ENCODE measurements around the gene CC2D1A.
A peak's percentile ranks its signal among the peaks of the same experiment; 100 is the strongest.

The CC2D1A gene

DNA sequence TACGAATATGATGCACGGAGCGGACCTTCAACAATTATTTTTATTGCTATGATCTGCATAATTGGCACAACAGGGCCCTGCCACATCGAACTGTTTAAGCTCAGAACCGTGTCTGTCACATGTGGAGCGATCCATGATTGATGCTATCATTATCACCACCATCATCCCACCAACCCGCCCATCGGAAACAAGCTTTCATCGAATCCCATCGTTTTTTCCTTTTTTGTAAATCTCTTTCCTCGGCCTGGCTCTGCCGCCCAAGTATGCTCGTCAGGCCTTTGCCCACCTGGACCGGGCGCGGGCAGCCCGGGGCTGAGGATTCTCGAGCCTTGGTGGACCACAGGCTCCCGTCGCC, 45.8 kb downstream of the CC2D1A start:
- FAIRE-seq (no peak), DNase-seq (ENCODE audit: insufficient read length) (no peak)
- TF ChIP-seq TAF1 (IDR thresholded peaks at IDR 0.05; ENCODE audit: borderline replicate concordance, low read depth, low read length) (no peak), POLR2AphosphoS5 (IDR thresholded peaks at IDR 0.05; ENCODE audit: low read depth, low read length) (no peak), POLR2A (IDR thresholded peaks at IDR 0.05; ENCODE audit: low read depth, low read length) (no peak)

DNA sequence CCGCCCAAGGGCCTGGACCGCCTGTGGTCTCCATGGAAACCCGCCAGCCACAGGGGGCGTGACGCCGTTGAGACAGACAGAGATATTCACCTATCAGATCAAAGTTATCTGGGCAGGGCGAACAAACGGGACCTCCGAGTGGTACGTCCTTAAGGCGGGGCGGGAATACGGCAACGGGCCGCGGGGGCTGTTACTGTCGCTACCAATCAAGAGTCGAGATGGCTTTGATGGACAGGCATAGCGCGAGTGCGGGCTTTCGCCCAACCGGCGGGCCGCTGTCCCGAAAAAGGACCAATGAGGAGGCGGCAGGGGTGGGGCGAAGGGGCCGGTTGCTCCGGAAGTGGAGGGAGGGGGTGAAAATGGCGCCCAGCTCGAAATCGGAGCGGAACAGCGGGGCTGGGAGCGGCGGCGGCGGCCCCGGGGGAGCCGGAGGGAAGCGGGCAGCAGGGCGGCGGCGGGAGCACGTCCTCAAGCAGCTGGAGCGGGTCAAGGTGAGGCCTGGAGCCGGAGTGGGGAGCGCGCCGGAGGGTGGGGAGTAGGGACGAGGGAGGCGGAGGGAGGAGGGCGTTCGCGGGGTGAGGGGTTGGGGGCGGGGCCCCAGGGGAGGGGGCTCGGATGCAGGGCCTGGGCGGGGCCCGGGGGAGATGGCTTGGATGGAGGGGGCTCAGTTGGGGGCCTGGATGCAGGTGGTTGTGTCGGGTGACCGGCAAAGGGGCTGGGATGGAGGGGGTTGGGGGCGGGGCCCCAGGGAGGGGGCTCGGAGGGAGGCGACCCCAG, 46.3 kb downstream of the CC2D1A start, which contains the start of gene DCAF15:
TSS of gene DCAF15 (plus strand) at position 356 of the 777 bp plus-strand sequence. CDS start at position 360, 4 bp downstream.
- FAIRE-seq (peak; percentile 100), DNase-seq (ENCODE audit: insufficient read length) (peak; percentile 100)
- TF ChIP-seq TAF1 (IDR thresholded peaks at IDR 0.05; ENCODE audit: borderline replicate concordance, low read depth, low read length): peak; percentile 92
- TF ChIP-seq POLR2A (IDR thresholded peaks at IDR 0.05; ENCODE audit: low read depth, low read length): peak; percentile 73; the same call in 1 of the 2 replicates
- TF ChIP-seq POLR2AphosphoS5 (IDR thresholded peaks at IDR 0.05; ENCODE audit: low read depth, low read length): 0 out of 2 replicates have a peak, but pooled peaks have one; percentile 24

DNA sequence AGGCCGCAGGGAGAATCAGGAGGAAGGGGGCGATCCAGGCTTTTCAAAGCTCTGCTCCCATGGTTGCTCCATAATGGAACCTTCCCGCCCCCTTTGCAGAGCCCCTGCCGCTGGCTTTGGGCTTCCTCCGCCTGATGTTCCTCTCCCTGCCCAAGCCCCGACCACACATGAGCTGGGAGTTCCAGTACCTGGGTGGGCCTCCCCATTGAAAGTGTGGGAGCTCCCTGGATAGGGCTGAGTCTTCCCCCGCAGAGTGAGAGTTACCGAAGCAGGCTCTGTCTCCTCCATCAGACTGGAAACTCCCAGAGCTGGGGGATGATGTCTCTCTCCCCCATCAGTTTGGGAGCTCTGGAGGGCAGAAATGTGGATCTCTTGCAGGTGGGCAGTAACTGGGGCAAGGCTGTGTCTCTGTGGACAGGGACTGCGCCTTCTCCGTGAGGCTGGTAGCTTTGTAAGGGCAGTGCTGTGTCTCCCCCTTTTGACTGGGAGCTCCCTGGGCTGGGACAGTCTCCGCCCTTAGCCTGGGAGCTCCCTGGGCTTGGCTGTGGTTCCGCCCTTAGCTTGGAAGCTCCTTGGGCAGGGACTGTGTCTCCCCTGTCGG, 47.0 kb downstream of the CC2D1A start:
- TF ChIP-seq TAF1 (IDR thresholded peaks at IDR 0.05; ENCODE audit: borderline replicate concordance, low read depth, low read length): no peak
- no peak for TF ChIP-seq POLR2AphosphoS5 (IDR thresholded peaks at IDR 0.05; ENCODE audit: low read depth, low read length)
- TF ChIP-seq POLR2A (IDR thresholded peaks at IDR 0.05; ENCODE audit: low read depth, low read length): no peak
- no peak for FAIRE-seq
- DNase-seq (ENCODE audit: insufficient read length): no peak

DNA sequence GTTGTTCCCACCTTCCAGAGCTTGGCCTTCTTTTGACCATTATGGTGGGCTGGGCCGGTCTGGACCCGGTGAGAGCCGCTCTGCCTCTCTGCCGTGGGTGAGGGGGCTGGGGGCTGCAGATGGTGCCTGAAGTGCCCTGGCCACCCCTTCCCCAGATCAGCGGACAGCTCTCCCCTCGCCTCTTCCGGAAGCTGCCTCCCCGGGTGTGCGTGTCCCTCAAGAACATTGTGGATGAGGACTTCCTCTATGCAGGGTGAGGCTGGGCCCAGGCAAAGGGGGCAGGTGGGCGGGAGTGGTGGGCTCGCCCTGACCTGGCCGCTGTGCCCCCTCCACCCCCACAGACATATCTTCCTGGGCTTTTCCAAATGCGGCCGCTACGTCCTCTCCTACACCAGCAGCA, 48.2 kb downstream of the CC2D1A start:
- FAIRE-seq (no peak), DNase-seq (ENCODE audit: insufficient read length) (no peak)
- TF ChIP-seq POLR2A (IDR thresholded peaks at IDR 0.05; ENCODE audit: low read depth, low read length): no peak

DNA sequence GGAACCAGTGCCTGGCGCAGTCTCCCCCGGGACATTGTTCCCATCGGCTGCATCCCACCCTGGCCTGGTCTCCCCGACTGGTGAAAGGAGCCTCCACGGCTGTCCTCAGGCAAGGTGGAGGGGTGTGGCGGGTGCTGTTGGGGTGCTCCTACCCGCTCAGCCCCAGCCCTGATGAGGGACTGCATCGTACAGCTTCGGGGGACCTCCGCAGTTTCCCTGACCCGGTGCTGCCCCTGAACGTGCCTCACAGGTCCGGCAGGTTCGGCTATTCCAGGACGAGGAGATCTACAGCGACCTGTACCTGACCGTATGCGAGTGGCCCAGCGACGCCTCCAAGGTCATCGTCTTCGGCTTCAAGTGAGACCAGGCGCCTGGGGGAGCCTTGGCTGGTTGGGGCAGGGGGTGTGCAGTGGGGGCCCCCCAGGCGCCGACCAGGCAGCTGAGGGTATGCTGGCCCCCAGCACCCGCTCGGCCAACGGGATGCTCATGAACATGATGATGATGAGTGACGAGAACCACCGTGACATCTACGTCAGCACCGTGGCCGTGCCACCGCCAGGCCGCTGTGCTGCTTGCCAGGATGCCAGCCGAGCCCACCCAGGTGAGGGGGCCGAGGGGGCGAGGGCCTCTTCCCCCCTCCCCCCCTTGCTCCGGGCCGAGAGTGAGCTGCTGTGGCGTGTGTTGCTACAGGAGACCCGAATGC, 49.8 kb downstream of the CC2D1A start:
- TF ChIP-seq POLR2AphosphoS5 (IDR thresholded peaks at IDR 0.05; ENCODE audit: low read depth, low read length): no peak
- TF ChIP-seq POLR2A (IDR thresholded peaks at IDR 0.05; ENCODE audit: low read depth, low read length): no peak
- no peak for TF ChIP-seq TAF1 (IDR thresholded peaks at IDR 0.05; ENCODE audit: borderline replicate concordance, low read depth, low read length)
- no peak for DNase-seq (ENCODE audit: insufficient read length)
- no peak for FAIRE-seq

DNA sequence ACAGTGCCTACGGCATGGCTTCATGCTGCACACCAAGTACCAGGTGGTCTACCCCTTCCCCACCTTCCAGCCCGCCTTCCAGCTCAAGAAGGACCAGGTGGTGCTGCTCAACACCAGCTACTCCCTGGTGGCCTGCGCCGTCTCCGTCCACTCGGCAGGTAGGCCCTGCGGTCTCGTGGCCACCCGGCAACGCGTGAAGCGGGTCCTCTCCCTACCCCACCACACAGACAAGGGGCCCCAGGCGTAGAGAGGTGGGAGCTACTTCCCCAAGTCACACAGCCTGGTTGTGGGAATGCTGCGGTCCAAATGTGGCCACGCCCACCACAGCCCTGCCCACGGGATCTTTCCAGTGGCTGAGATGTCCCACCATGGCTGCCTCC, 50.4 kb downstream of the CC2D1A start:
- TF ChIP-seq POLR2A (IDR thresholded peaks at IDR 0.05; ENCODE audit: low read depth, low read length): no peak
- TF ChIP-seq POLR2AphosphoS5 (IDR thresholded peaks at IDR 0.05; ENCODE audit: low read depth, low read length): no peak
- TF ChIP-seq TAF1 (IDR thresholded peaks at IDR 0.05; ENCODE audit: borderline replicate concordance, low read depth, low read length): no peak
- no peak for DNase-seq (ENCODE audit: insufficient read length)

DNA sequence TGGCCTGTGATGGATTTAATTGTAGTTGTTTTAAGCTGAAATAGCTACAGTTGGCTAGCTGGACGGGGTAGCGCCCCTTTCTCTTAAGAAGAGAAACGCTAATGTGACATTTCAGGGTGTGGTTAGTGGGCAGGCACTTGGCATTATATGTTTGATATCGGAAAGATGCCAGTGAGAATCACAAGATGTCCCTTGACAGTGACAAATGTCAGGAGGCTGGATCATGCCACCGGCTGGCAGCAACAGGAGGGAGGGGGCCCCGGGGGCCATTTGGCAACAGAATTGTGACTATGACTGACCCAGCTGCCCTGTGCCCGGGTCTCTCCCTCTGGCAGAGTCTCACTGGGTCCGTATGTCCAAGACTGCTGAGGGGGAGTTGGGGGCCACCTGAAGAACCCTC, 51.0 kb downstream of the CC2D1A start:
- TF ChIP-seq POLR2A (IDR thresholded peaks at IDR 0.05; ENCODE audit: low read depth, low read length) (no peak), TAF1 (IDR thresholded peaks at IDR 0.05; ENCODE audit: borderline replicate concordance, low read depth, low read length) (no peak), POLR2AphosphoS5 (IDR thresholded peaks at IDR 0.05; ENCODE audit: low read depth, low read length) (no peak)
- FAIRE-seq (no peak), DNase-seq (ENCODE audit: insufficient read length) (no peak)

More for the DNA sequence above, 50.4 kb downstream of the CC2D1A start:
- FAIRE-seq: no peak

DNA sequence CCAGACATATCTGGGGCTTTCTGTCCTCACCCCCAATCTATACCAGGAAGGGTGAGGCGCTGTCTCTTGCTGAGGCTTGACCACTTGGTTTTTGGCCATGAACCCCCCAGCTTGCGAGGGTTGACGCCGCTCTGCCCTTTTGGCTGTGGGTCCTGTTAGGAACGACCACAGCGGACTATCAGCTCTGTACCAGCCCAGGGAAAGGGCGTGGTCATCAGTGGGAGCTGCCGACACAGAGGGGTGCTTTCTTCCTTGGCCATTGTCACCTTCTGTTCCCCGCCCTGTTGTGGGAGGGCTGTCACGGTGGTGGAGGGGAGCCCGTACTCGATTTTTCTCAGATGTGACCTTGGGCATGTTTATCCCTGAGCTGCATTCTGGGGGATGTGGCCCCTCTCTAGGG, 52.0 kb downstream of the CC2D1A start:
- no peak for FAIRE-seq
- TF ChIP-seq POLR2A (IDR thresholded peaks at IDR 0.05; ENCODE audit: low read depth, low read length) (no peak), POLR2AphosphoS5 (IDR thresholded peaks at IDR 0.05; ENCODE audit: low read depth, low read length) (no peak), TAF1 (IDR thresholded peaks at IDR 0.05; ENCODE audit: borderline replicate concordance, low read depth, low read length) (no peak)

DNA sequence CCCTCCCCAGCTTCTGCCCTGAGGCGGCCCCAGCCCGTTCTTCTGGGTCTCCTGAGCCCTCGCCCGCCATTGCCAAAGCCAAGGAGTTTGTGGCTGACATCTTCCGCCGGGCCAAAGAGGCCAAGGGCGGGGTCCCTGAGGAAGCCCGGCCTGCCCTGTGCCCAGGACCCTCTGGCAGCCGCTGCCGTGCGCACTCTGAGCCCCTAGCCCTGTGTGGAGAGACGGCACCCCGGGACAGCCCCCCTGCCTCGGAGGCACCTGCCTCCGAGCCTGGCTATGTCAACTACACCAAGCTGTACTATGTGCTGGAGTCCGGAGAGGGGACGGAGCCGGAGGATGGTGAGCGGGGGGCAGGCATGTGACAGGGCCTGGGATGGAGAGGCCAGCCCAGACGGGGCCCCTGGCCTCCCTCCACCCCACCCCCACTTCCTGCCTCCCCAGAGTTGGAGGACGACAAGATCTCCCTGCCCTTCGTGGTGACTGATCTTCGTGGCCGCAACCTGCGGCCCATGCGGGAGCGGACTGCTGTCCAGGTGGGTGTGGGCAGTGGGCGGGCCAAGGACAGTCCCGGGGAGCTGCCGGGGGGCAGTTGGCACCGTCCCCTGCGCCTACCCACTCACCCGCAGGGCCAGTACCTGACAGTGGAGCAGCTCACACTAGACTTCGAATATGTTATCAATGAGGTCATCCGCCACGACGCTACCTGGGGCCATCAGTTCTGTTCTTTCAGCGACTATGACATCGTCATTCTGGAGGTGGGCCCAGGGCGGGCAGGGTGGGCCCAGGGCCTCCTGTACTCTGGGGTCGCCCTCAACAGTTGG, 53.4 kb downstream of the CC2D1A start:
- DNase-seq (ENCODE audit: insufficient read length): no peak
- no peak for TF ChIP-seq POLR2AphosphoS5 (IDR thresholded peaks at IDR 0.05; ENCODE audit: low read depth, low read length)
- TF ChIP-seq TAF1 (IDR thresholded peaks at IDR 0.05; ENCODE audit: borderline replicate concordance, low read depth, low read length): no peak
- no peak for TF ChIP-seq POLR2A (IDR thresholded peaks at IDR 0.05; ENCODE audit: low read depth, low read length)
- FAIRE-seq: no peak

More for the DNA sequence above, 52.0 kb downstream of the CC2D1A start:
- no peak for DNase-seq (ENCODE audit: insufficient read length)

DNA sequence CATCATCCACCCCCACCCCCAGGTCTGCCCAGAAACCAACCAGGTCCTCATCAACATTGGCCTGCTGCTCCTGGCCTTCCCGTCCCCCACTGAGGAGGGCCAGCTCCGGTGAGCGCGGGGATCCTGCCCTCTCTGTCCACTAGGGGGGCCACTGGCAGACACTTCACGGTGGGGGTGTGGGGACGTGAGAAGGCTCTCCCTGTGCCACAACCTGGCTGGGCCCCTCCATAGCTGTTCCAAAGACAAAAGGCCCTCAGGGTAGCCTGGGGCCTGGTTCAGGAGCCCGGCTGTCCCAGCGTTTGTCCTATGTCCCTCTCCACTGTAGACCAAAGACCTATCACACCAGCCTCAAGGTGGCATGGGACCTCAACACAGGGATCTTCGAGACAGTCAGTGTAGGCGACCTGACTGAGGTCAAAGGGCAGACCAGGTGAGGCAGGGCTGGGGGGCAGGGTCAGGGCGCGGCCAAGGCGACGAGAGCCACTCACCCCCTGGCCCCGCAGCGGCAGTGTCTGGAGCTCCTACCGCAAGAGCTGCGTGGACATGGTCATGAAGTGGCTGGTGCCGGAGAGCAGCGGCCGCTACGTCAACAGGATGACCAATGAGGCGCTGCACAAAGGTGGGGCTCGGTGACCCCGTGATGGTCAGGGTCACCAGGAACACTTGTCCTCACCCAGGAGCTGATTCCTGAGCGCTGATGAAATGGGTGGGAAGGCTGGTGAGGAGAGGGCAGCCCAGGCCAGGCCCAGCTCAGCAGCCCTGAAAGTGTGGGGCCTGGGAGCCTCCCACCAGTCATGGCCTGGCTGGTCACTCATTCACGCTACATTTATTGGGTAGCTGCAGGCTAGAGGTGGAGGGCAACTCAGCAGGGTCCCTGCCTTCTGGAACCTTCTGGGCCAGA, 54.2 kb downstream of the CC2D1A start:
- DNase-seq (ENCODE audit: insufficient read length): no peak
- TF ChIP-seq POLR2A (IDR thresholded peaks at IDR 0.05; ENCODE audit: low read depth, low read length) (no peak; the same call in 1 of the 2 replicates), POLR2AphosphoS5 (IDR thresholded peaks at IDR 0.05; ENCODE audit: low read depth, low read length) (no peak), TAF1 (IDR thresholded peaks at IDR 0.05; ENCODE audit: borderline replicate concordance, low read depth, low read length) (no peak)

More for the DNA sequence above, 54.2 kb downstream of the CC2D1A start:
- FAIRE-seq: no peak

Measured in GM12892 (cell line).